GM12864 (cell line): Measurements from ENCODE around the gene ZNF827.

Experiments used
- DNase-seq: peaks from one replicate; pipeline ENCODE4 v3.0.0-alpha.2; 2011; ENCODE audit warnings: low read depth
- H3K4me3 ChIP-seq: 2 replicates; pipeline ENCODE4 v1.5.1; 2011; ENCODE audit warnings: mild to moderate bottlenecking, low read depth, low read length, control low read depth
- CTCF ChIP-seq: IDR thresholded peaks from 2 replicates; pipeline ENCODE4 v1.5.1; 2011; ENCODE audit warnings: low read depth, mild to moderate bottlenecking, moderate library complexity, low read length, control low read depth, inconsistent platforms; ENCODE audit errors: missing control alignments

Gene ZNF827

GRCh38 chr4:145863191-145863590, 75.4 kb downstream of the ZNF827 start:
- DNase-seq: no peak
- no peak for TF ChIP-seq CTCF

GRCh38 chr4:145861336-145862318, 77.0 kb downstream of the ZNF827 start:
- no peak for DNase-seq
- no peak for TF ChIP-seq CTCF
- H3K4me3 ChIP-seq: no peak overlapping the region

More at GRCh38 chr4:145863191-145863590, 75.4 kb downstream of the ZNF827 start:
- no peak overlapping the region for H3K4me3 ChIP-seq

GRCh38 chr4:145860897-145861296, 77.7 kb downstream of the ZNF827 start:
- DNase-seq: no peak
- no peak overlapping the region for H3K4me3 ChIP-seq
- TF ChIP-seq CTCF: no peak

- TF ChIP-seq CTCF: no peak
- H3K4me3 ChIP-seq: no peak overlapping the region
- DNase-seq: no peak
These were observed 78.2 kb downstream of the ZNF827 start for GRCh38 chr4:145860446-145860845.

GRCh38 chr4:145859926-145860325, 78.7 kb downstream of the ZNF827 start:
- H3K4me3 ChIP-seq: no peak overlapping the region
- no peak for TF ChIP-seq CTCF
- no peak for DNase-seq

GRCh38 chr4:145859426-145859825, 79.2 kb downstream of the ZNF827 start:
- no peak for TF ChIP-seq CTCF
- no peak overlapping the region for H3K4me3 ChIP-seq
- DNase-seq: no peak
